NCI-H2081 treated with DMSO at 0.1 percent for 48 hours (cell line): Measurements from ENCODE around the gene RAC2.

Experiments used
- DNase-seq: peaks from one replicate; lab custom pipeline; 2025; lab: John Stamatoyannopoulos, UW

RAC2 gene

GRCh38 chr22:37275622-37276021, 31.6 kb upstream of the RAC2 start:
- DNase-seq = no peak

- no peak for DNase-seq
These were observed 31.1 kb upstream of the RAC2 start for GRCh38 chr22:37275134-37275533.

GRCh38 chr22:37274380-37274862, 30.4 kb upstream of the RAC2 start:
- no peak for DNase-seq

- DNase-seq = no peak
These were observed 29.8 kb upstream of the RAC2 start for GRCh38 chr22:37273846-37274225.

- DNase-seq = no peak
These were observed 29.2 kb upstream of the RAC2 start for GRCh38 chr22:37273126-37273845.

DNA sequence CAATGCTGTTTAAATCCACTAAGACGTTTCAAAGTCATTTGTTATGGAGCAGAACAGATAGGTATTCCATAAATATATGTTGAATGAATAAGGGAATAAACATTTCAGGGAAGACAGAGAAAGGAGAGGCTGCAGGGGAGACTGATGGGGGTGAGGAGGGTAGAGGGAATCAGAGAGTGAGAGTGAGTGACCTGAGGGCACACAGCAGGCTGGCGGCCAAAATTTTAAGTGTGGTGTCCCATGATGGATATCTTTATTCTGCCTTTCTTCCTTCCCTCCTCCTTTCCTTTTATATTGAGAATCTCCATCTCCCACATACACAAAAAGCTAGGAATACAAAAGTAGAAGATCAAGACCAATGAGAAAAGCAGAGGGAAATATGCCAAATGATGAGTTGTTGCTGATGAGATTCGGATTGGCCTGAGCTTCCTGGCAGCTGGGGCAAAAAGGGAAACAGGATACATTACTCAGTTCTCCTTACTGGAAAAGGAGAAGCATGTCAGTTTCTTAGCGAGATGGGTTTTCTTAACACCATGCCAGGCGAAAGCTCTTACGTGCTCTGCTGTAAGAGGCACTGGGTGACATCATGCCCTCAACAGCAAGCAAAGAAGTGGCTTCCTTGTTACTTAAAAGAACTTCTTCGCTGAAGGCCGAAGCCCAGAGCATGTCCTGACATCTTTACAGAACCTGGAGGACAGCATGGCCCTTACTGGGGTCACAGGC, 27.0 kb upstream of the RAC2 start:
- DNase-seq = no peak

DNA sequence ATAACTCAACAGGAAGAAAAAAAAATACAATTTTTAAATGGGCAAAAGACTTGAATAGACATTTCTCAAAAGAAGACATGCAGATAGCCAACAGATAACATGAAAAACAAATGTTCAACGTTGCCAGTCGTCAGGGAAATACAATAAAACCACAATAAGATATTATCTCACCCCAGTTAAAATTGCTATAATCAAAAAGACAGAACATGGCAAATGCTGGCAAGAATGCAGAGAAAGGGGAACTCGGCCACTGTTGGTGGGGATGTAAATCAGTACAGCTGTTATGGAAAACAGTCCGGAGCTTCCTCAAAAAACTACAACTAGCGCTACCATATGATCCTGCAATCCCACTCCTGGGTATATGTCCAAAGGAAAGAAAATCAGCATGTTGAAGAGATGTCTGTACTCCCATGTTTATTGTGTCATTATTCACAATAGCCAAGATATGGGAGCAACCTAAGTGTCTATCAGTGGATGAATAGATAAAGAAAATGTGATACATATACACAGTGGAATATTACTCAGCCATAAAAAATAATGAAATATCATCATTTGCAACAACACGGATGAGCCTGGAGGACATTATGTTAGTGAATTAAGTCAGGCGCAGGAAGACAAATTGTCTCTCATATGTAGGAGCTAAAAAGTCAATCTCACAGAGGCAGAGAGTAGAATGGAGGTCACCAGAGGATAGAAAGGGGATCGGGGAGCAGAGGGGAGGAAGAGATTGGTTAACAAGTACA, 26.0 kb upstream of the RAC2 start:
- DNase-seq = no peak

GRCh38 chr22:37267661-37268413, 23.8 kb upstream of the RAC2 start:
- no peak for DNase-seq

DNA sequence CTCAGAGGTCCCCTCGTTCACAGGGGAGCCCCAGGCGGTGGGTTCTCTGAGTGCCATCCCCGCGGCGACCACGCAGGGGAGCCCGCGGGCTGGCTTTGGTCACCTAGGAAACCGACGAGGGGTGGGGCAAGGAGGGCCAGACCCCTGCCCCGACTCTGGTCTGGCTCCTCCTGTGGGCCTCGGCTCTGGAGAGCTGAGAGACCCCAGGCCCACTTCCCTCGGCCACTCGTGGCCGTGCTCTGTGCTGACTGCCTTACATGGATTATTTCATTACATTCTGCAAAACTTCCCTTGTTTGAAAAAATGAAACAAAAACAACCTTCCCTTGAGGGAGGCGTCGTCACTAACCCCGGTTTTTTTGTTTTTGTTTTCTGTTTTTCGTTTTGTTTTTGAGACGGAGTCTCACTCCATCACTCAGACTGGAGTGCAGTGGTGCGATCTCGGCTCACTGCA, 23.1 kb upstream of the RAC2 start:
- no peak for DNase-seq

DNA sequence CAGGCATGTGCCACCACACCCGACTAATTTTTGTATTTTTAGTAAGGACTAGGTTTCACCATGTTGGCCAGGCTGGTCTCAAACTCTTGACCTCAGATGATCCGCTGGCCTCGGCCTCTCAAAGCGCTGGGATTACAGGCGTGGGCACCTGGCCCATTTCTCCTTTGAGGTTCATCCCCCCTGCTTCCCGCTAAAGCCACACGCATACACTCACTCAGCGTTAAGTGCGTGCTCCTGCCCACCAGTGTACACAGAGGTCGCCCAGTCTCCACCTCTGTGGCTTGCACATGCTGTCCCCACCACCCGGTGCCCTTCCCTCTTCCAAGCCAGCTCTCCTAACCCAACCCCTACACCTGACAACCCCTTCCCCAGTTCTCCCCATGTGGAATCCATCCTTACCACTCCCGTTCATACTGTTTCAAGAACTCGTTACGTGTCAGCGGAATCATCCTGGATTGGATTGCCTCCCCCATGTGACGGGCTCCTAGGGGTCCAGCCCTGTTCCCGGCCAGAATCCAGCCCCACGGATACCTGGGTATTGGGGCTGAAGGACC, 22.6 kb upstream of the RAC2 start:
- DNase-seq = no peak

DNA sequence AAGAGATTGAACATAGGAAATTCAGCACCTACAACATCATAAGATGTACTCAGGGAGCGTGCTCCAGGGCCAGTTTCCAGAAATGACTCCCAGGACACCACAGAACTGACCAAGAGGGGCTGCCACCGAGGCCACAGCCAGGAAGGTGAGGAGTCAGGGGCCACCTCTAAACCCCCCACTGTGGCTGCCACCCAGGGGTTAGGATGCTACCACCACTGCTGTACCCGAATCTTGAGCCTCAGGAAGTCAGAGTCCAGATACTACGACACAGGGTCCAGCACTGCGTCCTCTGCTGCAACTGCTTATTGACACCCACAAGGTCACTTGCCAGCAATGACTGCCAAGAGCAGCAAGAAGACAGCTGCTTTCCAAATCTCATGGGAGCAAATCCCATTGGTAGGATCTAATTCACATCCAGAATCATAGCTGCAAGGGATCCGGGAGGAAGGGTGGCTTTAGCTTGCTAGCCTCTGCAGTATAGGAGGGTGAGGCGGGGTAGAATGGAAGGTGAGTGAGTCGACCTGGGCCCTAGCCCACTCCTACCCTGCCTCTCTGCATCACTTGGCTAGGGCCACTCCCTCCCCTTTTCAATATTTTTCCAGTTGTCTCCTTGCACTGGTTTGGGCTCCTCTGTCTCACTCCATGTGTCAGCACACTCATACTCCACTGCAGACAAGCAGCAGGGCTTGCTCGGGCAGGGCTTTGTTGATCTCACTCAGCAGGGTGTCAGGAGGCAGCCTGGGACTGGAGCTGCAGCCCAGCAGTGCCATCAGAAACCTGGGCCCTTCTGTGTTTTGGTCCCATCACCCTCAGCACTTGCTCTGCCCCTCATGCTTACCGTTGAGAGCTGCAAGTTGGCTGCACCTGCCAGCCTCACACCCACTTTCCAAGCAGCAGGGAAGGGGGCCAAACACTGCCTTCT, 20.2 kb upstream of the RAC2 start:
- DNase-seq = no peak

DNA sequence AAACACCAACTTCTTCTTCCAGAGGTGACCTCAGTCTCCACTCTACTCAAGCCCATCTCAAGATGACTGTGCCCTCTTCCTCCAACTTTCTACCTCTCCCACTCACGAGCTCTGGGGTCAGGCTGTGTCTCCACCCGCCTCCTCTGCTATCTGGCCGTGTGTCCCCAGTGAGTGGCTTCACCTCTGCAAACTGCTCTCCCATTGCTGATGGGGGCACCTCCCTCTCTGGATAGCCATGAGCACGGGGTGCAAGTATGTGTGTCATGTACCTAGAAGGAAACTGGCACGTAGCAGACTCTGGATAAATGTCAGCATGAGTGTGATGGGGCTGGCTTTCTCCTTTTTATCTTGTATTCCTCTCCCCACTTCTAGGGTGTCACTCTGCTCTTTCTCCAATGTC, 18.3 kb upstream of the RAC2 start:
- no peak for DNase-seq

GRCh38 chr22:37260901-37261336, 16.9 kb upstream of the RAC2 start:
- peak; percentile 1 for DNase-seq

- no peak for DNase-seq
These were observed 16.2 kb upstream of the RAC2 start for GRCh38 chr22:37260155-37260795.

DNA sequence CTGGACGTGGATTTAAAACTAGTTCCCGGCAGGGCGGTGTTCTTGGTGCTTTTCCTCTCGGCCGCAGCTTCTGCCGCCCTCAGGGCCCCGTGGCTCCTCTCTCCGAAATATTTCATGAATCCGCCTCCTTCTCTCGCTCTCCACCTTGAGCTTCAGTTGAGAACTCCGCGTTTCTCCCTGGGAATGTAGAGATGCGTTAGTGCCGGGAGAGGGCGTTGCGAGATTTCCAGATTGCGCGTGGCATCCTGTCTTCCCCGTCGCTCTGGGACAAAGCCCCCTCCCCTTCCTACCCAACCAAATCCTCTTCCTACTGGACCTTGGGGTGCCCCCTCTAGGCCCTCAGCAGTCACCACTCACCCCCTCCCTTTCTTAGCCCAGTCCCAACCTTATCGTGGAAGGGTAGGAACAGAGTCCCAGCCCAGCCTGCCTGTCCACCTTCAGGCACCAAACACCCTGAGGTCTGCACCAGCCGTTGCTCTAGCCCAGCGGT, 15.5 kb upstream of the RAC2 start:
- DNase-seq = no peak

GRCh38 chr22:37258753-37259401, 14.8 kb upstream of the RAC2 start:
- no peak for DNase-seq

DNA sequence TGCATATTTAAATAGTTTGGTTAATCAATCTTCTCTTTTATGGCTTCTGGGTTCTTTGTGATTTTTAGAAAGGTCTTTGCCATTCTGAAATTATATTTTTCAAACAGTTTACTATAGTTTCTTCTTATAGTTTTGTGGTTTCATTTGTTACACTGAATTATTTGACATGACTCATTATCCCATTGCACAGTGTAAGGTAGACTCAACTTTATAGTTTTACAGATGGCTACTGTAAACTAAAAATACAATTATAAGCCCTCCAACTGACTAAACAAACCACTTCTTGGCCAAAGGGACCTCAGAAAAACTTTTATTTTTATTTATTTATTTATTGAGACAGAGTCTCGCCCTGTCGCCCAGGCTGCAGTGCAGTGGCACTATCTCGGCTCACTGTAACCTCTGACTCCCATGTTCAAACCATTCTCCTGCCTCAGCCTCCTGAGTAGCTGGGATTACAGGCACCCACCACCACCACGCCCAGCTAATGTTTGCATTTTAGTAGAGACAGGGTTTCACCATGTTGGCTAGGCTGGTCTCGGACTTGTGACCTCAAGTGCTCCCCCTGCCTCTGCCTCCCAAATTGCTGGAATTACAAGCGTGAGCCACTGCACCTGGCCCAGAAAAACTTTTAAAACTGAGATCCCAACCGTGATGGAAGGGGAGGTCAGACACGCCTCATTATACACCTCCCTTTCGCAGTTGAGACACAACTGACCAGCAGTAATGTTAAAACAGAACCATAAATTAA, 14.1 kb upstream of the RAC2 start:
- DNase-seq = no peak

DNA sequence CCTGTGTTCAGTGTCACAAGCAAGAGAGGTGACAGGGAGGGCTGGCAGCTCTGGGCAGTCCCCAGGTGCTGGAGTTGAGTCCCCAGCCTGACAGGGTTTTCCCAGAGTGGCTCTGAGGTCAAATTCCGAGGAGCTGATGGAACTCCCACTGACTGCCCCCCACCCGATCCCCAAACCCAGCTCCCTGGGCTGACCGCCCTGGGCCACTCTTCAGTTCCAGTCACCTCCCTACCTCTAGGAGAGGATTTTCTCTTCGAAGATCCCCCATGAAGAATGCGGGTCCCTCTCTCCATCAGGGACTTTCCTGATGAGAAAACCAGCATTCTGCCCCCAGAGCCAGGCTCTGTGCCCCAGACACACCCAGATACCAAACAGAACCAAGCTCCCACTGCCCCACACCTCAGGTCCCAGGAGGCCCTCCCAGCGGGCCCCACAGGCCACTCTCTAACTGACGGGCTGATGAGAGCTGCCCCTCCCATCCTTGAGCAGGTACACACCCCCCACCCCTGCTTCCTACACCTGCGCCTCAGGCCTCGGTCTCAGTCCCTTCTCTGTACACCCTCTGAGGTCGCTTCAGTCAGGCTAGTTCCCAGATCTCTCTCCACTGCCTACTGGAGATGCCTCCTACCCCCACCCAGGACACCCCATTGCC, 12.1 kb upstream of the RAC2 start:
- DNase-seq = no peak
